OCI-LY3 (cell line): ENCODE data around the gene PPIP5K2.
"Not testable (repeated sequence)": the region's sequence is repeated elsewhere in the genome, so short reads cannot be mapped to it uniquely, and the experiment has no call there.

ENCODE experiments used
- EZH2phosphoT487 ChIP-seq: fragments of 200-600 bp; shearing (Covaris generic); IDR thresholded peaks from 2 replicates; pipeline ENCODE4 v1.6.1; 2018; ENCODE audit warnings: antibody characterized with exemption, mixed run types, low read depth
- TF ChIP-seq, protein P1 (sequence below): fragments of 200-600, 300-600 bp; sonication (generic); IDR thresholded peaks from 2 replicates; pipeline ENCODE4 v1.5.1; 2014; ENCODE audit warnings: antibody characterized with exemption, low read length, low read depth

DNA sequence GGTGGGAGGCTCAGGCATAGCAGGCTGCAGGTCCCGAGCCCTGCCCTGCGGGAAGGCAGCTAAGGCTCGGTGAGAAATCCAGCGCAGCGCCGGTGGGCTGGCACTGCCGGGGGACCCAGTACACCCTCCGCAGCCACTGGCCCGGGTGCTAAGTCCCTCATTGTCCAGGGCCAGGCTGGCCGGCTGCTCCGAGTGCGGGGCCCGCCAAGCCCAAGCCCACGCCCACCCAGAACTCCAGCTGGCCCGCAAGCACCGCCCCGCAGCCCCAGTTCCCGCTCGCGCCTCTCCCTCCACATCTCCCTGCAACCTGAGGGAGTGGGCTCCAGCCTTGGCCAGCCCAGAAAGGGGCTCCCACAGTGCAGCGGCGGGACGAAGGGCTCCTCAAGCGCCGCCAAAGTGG is 22.0 kb downstream of the PPIP5K2 start:
- TF ChIP-seq, protein P1, sequence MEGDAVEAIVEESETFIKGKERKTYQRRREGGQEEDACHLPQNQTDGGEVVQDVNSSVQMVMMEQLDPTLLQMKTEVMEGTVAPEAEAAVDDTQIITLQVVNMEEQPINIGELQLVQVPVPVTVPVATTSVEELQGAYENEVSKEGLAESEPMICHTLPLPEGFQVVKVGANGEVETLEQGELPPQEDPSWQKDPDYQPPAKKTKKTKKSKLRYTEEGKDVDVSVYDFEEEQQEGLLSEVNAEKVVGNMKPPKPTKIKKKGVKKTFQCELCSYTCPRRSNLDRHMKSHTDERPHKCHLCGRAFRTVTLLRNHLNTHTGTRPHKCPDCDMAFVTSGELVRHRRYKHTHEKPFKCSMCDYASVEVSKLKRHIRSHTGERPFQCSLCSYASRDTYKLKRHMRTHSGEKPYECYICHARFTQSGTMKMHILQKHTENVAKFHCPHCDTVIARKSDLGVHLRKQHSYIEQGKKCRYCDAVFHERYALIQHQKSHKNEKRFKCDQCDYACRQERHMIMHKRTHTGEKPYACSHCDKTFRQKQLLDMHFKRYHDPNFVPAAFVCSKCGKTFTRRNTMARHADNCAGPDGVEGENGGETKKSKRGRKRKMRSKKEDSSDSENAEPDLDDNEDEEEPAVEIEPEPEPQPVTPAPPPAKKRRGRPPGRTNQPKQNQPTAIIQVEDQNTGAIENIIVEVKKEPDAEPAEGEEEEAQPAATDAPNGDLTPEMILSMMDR = not testable (repeated sequence)
- TF ChIP-seq EZH2phosphoT487 = not testable (repeated sequence)
